AG09309 (cell line): Measurements from ENCODE around the gene SLCO3A1.

Source experiments
- DNase-seq: peaks from one replicate; pipeline ENCODE4 v3.0.0-alpha.2; 2010; ENCODE audit warnings: low read depth
- H3K4me3 ChIP-seq: 2 replicates; pipeline ENCODE4 v1.5.1; 2011; ENCODE audit warnings: mild to moderate bottlenecking, low read depth, low read length, moderate library complexity; ENCODE audit not compliant: control insufficient read depth
- CTCF ChIP-seq: IDR thresholded peaks from 2 replicates; pipeline ENCODE4 v1.5.1; 2011; ENCODE audit warnings: mild to moderate bottlenecking, low read depth, low read length, inconsistent platforms; ENCODE audit not compliant: insufficient read depth, control insufficient read depth; ENCODE audit errors: missing control alignments

The SLCO3A1 gene

GRCh38 chr15:91864664-91865063 lies 11.2 kb downstream of the SLCO3A1 start:
- TF ChIP-seq CTCF, result no peak
- H3K4me3 ChIP-seq, result no peak overlapping the region
- DNase-seq, result no peak

GRCh38 chr15:91865486-91865885 lies 12.0 kb downstream of the SLCO3A1 start:
- no peak overlapping the region for H3K4me3 ChIP-seq
- no peak for DNase-seq
- no peak for TF ChIP-seq CTCF

- TF ChIP-seq CTCF, result no peak
- H3K4me3 ChIP-seq, result no peak overlapping the region
- no peak for DNase-seq
Measured at GRCh38 chr15:91865950-91866349, 12.4 kb downstream of the SLCO3A1 start.

GRCh38 chr15:91866371-91866905 lies 12.9 kb downstream of the SLCO3A1 start:
- TF ChIP-seq CTCF, result no peak
- DNase-seq, result no peak
- no peak overlapping the region for H3K4me3 ChIP-seq

- no peak overlapping the region for H3K4me3 ChIP-seq
- DNase-seq, result no peak
- no peak for TF ChIP-seq CTCF
Measured at GRCh38 chr15:91866971-91867372, 13.5 kb downstream of the SLCO3A1 start.

GRCh38 chr15:91867581-91868026 lies 14.1 kb downstream of the SLCO3A1 start:
- DNase-seq, result peak; percentile 66
- H3K4me3 ChIP-seq, result no peak overlapping the region; the same call in 1 of the 2 replicates
- no peak for TF ChIP-seq CTCF

- no peak overlapping the region for H3K4me3 ChIP-seq
- TF ChIP-seq CTCF, result no peak
- no peak for DNase-seq
Measured at GRCh38 chr15:91870876-91871537, 17.5 kb downstream of the SLCO3A1 start.
